Effector CD8-positive, alpha-beta T cell (primary cell): ENCODE results near the gene GOLGA3.
"Not testable (repeated sequence)": the region's sequence is repeated elsewhere in the genome, so short reads cannot be mapped to it uniquely, and the experiment has no call there.

ENCODE experiments used
- DNase-seq: peaks from one replicate; lab custom pipeline; 2025; lab: John Stamatoyannopoulos, UW
- total RNA-seq, 4 experiments: gene quantifications; one replicate each; lab custom pipeline; 2026; lab: John Stamatoyannopoulos, UW

Gene GOLGA3, protein sequence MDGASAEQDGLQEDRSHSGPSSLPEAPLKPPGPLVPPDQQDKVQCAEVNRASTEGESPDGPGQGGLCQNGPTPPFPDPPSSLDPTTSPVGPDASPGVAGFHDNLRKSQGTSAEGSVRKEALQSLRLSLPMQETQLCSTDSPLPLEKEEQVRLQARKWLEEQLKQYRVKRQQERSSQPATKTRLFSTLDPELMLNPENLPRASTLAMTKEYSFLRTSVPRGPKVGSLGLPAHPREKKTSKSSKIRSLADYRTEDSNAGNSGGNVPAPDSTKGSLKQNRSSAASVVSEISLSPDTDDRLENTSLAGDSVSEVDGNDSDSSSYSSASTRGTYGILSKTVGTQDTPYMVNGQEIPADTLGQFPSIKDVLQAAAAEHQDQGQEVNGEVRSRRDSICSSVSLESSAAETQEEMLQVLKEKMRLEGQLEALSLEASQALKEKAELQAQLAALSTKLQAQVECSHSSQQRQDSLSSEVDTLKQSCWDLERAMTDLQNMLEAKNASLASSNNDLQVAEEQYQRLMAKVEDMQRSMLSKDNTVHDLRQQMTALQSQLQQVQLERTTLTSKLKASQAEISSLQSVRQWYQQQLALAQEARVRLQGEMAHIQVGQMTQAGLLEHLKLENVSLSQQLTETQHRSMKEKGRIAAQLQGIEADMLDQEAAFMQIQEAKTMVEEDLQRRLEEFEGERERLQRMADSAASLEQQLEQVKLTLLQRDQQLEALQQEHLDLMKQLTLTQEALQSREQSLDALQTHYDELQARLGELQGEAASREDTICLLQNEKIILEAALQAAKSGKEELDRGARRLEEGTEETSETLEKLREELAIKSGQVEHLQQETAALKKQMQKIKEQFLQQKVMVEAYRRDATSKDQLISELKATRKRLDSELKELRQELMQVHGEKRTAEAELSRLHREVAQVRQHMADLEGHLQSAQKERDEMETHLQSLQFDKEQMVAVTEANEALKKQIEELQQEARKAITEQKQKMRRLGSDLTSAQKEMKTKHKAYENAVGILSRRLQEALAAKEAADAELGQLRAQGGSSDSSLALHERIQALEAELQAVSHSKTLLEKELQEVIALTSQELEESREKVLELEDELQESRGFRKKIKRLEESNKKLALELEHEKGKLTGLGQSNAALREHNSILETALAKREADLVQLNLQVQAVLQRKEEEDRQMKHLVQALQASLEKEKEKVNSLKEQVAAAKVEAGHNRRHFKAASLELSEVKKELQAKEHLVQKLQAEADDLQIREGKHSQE (N-terminal part only)
- total RNA-seq, result 258 to 374 (median 279) reads per million in 4 experiments

DNA sequence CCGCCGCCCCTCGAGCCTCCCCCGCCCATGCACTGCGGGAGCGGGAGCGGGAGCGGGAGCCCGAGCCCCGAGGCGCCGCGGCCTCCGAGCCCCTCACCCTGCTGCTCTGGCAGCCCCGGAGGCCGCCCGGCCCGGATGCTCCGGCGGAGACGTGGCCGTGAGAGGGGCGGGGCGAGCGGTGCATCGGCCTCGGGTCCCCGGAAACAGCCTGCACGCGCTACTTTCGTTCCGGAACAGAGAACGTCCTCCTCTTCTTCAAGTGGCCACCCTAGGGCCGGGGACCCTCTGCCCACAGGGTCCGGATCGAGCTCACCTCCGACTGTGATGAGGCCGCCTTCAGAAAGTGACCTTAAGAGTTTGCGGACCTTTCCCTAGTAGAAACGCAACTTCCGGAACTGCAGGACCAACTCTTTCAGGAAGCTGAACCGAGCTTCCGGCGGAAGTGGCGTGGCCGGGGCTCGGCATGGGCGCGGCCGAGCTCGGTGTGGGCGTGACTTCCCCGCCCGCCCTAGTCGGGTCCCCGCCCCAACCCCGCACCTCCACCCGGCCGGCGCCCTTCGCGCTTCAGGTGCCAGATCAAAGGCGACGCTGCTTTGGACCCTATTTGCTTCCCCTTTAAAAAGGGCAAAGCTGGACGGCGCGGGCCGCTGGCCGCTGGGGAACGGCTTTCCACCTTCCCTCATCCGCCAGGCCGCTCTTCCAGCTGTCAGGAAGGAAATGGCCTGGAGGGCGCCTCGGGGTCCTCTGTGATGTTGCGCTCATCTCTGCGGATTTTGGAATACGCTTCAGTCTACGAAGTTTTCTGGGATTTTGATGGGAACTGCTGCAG, at the start of gene GOLGA3:
TSS of gene GOLGA3 (minus strand) at position 164 of the 829 bp plus-strand sequence. CDS start 6,741 bp downstream, outside the sequence.
- peak; percentile 91 for DNase-seq

DNA sequence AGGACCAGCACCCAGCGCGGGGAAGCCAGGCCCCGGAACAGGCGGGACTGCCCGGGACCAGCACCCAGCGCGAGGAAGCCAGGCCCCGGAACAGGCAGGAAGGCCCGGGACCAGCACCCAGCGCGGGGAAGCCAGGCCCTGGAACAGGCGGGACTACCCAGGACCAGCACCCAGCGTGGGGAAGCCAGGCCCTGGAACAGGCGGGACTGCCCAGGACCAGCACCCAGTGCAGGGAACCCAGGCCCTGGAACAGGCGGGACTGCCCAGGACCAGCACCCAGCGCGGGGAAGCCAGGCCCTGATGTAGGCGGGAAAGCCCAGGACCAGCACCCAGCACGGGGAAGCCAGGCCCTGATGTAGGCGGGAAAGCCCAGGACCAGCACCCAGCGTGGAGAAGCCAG, 46.0 kb upstream of the GOLGA3 start:
- DNase-seq, result not testable (repeated sequence)

DNA sequence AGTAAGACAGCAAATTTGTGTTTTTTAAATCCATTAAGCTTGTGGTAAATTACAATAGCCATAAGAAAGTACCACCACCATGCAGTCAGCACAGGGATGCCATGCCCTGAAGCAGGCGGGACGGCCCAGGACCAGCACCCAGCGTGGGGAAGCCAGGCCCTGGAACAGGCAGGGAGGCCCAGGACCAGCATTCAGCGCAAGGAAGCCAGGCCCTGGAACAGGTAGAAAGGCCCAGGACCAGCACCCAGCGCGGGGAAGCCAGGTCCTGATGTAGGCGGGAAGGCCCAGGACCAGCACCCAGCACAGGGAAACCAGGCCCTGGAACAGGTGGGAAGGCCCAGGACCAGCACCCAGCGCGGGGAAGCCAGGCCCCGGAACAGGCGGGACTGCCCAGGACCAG, 45.5 kb upstream of the GOLGA3 start:
- DNase-seq, result no peak

DNA sequence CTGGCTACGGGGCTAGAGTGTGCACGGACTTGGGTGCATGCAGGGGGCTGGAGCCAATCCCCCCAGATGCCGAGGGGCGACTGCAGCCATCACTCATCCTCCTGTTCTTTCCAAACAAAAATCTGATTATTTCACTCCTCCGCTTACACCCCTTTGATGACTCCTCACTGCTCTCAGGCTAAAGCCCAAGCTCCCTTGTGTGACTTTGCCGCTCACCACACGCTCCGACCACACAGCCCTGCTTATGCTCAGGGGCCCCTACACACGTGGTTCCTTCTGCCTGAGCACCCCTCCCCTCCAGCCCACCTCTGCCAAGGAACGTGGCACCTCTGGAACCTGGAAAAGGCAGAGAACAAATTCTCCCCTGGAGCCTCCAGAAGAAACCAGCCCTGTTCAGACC, 45.1 kb upstream of the GOLGA3 start:
- no peak for DNase-seq

DNA sequence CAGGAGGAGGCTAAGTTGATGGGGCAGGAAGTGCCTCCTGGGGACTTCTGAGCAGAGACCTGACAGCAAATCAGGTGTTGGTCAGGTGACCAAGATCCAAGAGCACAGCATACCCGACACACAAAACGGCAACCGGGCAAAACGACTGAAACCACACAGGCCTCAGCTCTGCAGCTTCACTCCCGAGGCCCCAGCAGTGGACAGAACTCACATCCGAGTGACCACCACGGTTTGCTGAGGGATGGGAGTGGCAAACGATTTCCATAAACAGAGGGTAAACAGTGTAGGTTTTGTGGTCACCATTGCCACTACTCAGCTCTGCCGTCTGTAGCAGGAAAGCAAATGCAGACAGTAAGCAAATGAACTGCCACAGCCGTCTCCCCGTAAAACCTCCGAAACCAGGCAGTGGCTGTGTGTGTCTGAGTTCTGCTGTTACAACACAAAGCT, 44.3 kb upstream of the GOLGA3 start:
- DNase-seq, result no peak

DNA sequence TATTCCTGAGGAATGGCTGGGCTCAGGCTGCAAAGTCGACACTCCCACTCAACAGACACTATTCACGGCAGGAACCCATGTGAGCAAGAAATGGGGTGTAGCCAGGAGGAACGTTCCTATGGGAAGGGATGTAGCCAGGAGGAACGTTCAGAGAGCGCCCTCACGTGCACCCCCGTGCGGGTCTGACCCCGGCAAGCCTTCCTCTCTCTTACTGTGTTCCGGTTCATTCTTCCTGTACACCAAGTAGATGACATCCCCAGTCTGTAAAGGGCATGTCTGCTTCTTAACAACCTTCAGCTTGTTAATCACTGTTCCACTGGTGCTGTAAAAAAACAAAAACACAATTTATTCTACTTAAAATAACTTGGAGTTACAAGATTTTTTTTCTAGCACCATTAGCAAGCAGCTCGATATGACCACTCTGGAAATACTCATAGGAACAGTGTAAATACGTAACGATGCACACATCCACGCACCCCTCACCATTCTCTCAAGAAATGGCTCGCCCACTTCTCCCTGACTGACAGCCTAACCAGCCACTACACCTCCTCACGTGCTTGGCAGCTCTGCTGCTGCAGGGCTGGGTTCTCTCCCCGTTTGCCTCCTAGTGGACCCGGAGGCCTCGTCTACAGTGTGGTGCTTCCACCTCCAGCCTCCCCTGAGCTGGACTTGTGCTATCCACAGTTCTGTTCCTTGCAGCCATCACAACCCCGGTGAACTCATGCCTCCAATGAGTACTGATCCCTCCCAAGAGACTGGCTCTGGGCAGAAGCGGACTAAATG, 43.6 kb upstream of the GOLGA3 start:
- DNase-seq, result no peak

DNA sequence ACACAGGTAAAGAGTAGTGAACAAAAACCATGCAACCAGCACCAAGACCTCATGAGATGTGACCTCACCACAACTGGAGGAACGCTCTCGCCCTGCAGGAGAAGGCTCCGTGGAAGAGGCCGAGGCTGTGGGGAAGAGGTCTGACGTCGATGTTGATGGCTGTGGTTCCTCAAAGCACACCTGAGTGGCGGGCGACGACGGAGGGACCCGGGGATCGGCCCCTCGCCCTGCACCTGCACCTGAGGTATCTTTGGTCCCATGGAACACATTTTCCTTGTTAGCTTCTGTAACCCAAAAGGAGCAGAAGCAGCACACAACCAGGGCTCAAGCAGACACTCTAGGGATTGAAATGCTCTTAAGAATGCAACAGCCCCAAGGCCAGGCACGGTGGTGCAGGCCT, 40.9 kb upstream of the GOLGA3 start:
- DNase-seq, result no peak

DNA sequence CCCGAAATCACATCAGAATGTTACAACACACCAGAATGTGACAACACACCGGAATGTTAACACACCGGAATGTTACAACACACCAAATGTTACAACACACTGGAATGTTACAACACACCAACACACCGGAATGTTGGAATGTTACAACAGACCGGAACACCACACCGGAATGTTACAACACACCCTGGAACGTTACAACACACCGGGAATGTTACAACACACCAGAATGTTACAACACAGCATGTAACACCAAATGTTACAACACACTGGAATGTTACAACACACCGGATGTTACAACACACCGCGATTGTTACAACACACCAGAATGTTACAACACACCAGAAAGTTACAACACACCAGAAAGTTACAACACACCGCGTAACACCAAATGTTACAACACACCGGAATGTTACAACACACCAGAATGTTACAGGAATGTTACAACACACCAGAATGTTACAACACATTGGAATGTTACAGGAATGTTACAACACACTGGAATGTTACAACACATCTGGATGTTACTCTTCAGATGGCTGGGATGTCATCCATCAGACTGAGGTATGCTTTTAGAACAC, 37.7 kb upstream of the GOLGA3 start:
- no peak for DNase-seq

DNA sequence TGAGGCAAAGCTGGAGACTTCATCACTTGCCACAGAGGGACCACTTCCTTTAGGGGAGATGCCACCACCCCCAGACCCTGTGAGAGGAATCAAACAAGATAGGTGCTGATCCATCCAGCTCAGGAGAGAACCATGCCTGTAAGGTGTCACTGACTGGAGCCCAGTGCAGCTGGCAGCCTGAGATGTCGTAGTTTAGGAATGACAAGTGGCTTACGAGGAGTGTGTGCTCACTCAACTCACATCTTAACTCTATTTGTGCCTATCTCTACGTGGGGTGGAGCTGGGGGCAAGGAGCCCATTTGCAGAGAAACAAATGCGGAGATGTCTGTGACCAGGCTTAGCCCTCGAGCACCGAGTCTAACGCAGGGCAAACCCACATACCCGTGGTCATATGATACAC, 32.9 kb upstream of the GOLGA3 start:
- DNase-seq, result no peak

DNA sequence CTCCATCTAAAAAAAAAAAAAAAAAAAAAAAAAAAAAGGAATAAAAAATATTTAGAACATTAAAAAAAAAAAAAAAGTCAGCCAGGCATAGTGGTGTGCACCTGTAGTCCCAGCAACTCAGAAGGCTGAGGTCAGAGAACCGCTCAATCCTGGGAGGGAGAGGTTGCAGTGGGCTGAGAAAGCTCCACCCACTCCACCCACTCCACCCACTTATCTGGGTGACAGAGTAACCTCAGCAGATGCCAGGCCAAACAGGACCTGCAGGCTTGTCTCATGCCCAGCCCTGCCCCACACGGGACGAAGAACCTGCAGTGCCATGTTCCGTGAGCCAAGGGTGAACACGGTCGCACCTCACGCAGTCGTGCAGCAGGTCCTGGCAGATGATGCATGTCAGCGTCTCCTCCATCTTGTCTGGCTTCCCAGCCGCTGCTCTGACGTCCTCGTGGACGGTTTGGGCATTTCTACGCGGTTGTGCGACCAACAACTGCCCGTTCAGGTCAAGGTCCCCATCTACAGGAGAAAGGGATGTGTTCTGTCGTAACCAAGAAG, 30.1 kb upstream of the GOLGA3 start:
- no peak for DNase-seq

DNA sequence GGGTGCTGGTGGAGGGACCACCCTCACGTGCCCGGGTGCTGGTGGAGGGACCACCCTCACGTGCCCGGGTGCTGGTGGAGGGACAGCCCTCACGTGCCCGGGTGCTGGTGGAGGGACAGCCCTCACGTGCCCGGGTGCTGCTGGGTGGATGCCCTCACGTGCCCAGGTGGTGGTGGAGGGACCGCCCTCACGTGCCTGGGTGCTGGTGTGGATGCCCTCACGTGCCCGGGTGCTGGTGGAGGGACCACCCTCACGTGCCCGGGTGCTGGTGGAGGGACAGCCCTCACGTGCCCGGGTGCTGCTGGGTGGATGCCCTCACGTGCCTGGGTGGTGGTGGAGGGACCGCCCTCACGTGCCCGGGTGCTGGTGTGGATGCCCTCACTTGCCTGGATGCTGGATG, 28.4 kb upstream of the GOLGA3 start:
- not testable (repeated sequence) for DNase-seq

DNA sequence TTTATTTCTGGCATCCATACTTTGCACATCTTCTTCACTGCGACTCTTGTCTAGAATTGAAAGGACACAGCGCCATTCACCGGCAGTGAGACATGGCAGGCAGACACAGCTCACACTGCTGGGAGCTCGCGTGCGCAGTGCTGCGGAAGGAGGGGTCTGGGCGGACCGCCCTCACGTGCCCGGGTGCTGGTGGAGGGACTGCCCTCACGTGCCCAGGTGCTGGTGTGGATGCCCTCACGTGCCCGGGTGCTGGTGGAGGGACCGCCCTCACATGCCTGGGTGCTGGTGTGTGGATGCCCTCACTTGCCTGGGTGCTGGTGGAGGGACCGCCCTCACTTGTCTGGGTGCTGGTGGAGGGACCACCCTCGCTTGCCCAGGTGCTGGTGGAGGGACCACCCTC, 27.9 kb upstream of the GOLGA3 start:
- DNase-seq, result no peak

DNA sequence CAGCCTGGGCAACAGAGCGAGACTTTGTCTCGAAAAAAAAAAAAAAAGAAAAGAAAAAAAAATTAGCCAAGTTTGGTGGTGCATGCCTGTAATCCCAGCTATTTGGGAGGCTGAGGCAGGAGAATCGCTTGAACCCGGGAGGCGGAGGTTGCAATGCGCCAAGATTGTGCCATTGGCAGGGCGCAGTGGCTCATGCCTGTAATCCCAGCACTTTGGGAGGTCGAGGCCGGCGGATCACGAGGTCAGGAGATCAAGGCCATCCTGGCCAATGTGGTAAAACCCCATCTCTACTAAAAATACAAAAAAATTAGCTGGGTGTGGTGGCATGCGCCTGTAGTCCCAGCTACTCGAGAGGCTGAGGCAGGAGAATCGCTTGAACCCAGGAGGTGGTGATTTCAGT, 26.5 kb upstream of the GOLGA3 start:
- DNase-seq, result not testable (repeated sequence)

DNA sequence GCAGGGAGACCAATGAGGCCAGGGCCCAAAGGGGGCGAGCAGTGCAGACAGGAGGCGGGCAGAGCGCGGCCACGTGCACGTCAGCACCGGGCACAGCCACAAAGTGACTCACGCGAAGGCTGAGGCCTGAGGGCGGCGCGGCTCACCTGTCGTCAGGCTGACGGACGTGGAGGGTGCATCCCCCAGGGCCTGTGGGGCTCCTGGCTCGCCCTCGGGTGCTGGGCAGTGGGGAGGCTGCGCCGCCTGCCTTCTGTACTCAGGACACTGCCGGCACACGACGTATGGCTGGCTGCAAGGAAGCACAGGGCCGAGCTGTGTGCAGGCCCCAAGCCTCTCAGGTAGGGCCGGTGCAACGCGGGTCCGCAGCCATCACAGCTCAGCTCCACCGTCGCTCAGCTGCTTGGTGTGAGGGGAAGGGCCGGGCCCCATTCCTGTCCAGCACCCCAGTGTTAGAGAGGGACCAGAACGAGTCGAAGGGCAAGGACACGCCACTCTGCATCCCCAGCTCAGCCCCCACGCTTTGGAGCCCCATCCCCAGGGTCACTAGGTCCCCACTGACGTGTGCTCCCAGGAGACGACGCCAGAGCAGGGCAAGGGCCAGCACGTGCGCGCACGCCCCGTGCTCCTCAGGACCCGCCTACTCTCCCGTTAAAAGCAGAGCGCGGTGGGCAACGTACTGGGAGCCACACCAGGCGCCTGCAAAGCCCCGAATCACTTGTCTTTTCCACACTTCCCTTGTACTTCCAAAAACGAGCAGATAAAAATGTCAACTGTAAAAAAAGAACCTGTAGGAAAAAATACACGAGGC, 24.8 kb upstream of the GOLGA3 start:
- no peak for DNase-seq

DNA sequence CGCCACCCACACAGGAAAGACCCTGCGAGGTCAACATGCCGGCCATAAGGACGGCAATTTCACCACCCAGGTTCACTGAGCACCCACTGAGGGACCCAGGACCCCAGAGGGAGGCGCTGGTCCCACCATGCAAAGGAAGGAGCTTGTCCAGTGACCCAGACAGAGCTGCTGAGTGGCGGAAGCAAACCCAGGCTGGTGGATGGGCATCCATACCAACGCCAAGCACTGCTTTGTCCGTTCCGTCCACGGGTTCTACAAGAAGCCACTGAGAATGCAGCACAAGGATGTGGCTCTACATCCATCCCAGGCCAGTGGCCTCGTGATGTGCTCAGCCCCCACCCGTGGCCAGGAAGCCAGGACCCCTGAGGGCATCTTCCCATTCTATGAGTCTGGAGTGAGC, 23.8 kb upstream of the GOLGA3 start:
- no peak for DNase-seq

DNA sequence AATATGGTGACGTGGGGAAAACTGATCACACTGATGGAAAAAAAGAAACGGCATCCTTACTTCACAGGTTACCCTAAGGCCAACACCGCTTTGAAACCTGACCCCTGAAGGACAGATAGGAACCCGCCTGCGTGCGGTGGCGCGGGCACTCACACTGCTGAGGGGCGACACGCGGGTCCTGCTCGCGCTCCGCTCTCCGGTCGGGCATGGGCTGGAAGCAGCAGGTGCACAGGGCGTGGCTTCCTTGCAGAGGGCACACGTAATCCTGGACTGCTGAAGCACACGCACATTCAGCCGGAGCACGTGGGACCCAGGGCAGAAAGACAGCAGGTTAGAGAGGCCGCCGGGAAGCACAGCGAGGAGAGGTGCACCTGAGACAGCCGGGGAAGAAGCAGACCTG, 22.8 kb upstream of the GOLGA3 start:
- no peak for DNase-seq

DNA sequence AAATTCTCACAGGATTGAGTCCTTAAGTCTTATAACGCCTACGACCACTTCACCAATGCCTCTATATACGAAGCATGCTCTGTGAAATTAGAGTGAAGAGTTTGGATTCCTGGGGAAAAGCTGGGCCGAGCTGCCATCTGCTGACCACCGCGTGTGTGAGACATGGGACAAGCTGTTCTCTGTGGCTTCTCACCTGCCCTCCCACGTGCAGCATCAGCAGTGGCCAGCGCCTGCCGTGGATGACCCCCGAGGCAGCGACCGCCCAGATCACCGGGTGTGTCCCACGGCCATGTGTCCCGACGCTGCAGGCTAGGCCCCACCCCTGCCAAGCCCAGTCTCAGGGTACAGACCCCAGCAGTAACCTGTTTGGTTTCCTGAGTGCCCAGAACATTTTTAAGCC, 21.6 kb upstream of the GOLGA3 start:
- DNase-seq, result no peak

DNA sequence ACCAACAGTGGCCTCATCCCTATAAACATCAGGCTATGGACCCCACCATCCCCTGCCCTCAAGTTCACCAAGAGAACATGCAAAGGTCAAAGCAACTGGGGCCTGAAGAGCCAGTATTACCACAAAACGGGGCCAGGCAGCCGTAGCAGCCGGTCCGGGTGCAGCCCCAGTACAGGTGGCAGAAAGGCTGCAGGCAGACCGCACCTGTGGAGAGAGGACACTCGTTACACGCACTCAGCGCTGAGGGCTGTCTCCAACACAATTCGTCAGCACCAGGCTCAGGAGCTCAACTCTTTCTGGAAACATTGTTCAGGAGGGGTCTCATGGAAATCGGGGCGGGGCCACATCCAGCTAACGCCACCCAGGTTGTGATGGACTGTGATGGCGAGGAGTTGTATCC, 19.9 kb upstream of the GOLGA3 start:
- DNase-seq, result no peak
